ENCODE measurements around the gene SMPDL3B.
"Not testable (repeated sequence)": the region's sequence is repeated elsewhere in the genome, so short reads cannot be mapped to it uniquely, and the experiment has no call there.

Gene SMPDL3B

DNA sequence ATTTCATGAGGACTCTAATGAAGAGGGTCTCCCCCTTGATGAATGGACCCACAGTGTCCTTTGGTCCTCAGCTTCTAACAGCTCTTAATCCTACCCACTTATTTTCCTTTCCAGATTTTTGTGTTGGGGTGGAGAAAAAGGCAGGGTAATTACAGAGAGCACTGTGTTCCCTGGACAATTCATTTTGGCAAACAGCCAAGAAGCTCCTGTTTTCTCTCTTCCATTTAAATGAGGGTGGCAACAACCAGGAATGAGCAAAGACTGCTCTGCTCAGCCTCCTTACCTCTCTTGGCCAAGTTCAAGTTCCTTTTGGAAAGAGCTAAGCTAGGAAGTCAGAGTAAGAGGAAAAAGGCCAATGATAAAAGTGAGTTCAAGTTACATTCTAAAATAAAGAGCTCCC, 36.9 kb downstream of the SMPDL3B start:
- no peak for DNase-seq

DNA sequence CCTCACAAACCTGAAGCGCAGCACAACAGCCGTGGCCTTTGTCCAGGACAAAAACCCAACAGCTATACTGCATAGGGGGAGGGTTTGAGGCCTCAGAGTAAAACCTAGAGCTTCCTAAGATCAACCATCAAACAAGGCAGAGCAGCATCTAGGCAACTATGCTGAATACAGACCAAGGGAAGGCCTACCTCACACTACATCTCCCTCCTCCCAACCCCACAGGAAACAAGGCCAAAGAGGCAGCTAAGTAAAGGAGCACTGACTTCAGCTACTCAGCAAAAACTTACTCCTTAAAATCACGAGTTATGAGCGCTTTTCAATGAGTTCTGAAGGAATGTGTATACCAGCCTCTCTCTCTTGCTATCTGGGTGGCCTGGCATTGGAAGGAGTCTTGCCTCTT, 37.3 kb downstream of the SMPDL3B start:
- no peak for DNase-seq

DNA sequence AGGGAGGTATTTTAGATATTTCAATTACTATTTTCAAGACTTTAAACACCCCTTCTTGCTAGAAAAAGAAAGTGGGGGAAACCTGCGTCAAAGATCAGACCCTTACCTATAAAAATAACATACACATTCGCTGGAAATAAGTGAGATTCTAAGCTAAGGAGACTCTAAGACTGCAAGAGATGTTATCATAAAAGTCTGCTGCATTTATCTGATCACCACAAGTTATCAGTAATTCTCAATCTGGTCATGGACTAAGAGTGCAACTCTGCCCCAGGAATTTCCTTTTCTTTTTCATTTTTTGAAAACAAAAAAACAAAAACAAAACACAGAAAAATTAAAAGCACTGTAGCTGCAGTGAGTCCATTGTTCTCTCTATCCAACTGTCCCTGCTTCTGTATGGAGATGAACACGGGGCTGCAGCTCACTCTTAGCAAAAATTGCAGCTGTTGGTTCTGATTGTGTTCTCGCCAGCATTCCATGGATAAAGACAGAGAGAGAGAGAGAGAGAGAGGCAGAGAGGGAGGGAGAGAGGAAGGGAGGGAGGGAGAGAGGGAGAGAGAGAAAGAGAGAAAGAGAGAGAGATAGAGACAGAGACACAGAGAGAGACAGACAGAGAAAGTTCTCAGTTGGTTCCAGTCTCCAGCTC, 39.1 kb downstream of the SMPDL3B start:
- no peak for DNase-seq

DNA sequence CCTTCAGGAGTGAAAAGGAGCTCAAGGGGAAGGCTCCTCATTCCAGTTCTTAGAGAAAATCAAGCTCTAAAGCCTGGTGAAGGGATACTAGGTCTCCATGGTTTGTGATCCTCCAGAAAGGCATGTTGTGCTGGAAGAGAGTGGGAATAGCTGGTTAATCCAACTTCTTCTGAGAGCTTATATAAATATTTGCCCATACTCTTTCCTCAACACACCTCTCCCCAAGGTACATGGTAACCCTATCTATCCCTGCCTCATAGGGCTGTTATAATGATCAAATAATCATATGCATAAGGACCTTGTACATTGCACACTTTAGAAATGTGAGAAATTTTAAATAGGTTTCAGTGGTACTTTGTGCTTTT, 39.6 kb downstream of the SMPDL3B start:
- no peak for DNase-seq

DNA sequence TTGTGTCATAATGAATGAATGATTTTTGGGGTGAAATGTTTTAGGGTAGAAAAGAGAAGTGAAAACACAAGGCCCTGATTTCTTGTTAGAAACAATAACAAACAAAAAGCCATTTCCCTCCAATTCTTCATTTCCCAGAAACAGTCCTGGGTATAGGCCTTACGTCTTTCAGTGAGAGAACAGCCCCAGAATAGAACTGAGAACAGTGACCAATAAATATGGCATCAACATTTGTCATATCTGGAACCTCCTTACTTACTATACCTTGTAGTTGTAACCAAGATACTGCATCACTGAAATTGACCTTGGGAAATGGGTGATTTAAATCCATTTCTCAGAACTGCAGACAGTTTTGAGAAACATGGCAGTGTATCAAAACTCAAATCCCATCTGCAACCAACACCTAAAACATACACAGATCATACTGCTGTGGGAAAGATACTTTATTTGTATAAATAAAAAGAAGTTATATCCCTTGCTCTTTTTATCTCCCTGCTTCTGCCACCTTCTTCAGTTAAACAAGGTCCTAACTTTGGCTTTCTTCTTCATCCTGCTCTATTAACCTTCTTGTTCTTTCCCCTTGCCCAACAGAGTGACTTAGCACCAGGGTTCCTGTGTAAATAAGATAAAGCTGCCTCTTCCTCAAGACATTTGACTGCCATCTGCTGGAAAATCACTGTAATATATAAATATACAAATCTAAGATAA, 44.5 kb downstream of the SMPDL3B start:
- DNase-seq = peak; percentile 51

DNA sequence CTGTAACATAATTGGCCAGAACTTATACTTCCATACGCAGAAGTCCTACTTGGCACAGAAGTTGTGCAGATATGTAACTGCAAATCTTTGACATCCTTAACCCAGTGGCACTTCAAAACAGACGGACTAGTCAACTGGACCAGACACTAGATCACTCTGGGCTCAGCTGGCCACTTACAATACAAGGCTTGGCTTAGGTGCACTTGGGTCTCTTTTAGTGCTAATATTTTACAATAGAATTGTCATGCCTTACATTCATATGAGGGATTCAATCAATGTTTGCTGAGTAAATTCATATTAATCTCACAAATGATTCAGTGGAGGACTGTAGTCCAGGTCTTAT, 45.0 kb downstream of the SMPDL3B start:
- DNase-seq = no peak

DNA sequence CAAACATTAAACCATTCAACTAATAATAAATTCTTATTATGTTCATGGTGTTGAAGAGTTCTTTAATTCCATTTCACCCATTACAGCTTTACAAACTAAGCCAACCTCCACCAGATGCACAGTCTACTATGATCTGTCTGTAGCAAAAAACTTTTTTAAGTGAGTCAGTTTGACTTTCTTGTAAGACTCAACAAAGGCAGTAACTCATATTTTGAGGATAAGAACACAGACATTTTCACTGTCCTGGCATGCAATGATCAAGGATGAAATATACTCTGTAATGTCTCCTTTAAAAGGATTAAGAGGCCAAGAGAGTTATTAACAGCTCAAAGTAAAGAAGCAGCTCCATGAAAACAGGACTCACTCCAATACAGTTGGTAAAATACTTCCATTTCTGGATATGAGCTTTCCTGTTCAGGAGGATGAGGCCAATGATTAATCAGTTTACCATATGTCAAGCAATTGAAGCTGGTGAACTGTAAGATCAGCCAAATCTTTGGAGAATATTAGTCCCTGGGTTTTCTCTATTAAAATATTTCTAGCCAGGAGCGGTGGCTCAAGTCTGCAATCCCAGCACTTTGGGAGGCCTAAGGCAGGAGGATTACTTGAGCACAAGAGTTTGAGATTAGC, 45.5 kb downstream of the SMPDL3B start:
- DNase-seq = no peak

DNA sequence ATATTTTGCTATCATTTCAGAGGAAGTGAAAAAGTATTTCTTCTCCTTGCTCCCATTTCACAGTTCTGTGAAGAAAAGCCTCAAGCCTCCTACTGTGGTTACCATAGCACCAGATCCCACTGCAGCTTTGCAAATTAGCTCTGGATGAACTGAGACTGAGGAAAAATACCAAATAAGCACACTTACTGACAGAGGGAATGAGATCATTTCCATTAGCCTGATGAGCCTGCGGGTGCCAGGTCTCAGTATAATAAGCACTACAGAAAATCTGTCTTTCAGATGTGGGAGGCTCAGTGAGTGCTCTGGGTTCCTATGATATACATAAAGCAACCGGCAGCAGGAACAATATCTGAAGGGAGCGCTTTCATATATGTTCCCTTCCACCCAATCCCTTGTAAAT, 46.3 kb downstream of the SMPDL3B start:
- no peak for DNase-seq

DNA sequence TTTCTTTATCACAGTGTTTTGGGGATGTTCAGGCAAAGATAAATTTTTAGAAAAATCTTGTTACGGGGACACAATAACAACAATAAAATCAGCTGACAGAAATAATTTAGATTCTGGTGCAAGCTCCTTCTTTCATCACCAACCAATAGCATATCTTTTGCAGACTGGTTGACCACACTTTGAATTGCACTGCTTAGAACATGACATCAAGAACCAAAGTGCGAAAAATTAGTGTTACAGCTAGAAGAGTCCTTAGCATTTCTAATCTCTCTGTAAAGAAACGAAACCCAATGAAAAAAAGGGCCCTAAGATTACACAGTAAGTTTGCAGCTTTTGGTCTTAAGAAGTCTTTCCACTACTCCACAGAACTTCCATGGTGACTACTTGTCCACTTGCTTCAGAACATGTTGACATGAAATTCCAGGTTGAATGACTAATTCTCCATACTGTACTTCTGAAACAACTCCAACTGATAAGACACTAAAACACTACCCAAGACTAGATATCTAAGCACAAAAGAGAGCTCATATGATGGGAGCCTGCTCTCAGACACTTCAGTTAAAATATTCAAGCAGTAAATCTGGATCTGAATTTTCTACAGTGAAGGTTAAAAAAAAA, 56.2 kb downstream of the SMPDL3B start:
- no peak for DNase-seq

DNA sequence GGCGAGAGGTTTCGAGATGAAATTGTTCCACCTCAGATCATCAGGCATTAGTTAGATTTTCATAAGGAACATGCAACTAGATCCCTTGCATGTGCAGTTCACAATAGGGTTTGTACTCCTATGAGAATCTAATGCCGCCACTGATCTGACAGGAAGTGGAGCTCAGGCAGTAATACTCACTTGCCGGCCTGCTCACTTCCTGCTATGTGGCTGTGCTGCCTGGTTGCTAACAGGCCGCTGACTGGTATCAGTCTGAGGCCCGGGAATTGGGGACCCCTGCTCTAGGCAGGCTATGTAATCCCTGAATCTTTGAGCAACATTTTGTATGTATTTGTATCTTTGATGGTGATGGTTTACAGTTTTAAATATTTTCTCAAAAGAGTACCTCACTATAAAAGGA, 57.5 kb downstream of the SMPDL3B start:
- no peak for DNase-seq

DNA sequence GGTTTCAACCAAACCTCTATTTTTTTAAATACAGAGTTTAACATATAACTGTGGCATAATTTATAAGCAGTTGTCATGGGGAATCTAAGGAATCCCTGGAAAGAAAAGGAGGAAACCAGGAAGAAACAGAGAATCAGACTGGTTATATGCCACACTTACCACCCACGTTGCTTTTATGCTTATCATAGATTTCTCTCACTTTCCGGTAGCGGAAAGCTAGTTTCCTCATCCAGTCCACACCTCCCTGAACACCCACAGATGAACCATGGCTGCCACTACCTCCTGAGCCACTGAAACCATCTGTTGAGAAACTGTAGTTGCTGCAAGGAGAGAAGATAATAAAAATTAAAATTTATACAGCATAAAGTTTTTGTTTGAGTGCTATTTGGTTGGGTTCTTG, 58.4 kb downstream of the SMPDL3B start:
- DNase-seq = no peak

DNA sequence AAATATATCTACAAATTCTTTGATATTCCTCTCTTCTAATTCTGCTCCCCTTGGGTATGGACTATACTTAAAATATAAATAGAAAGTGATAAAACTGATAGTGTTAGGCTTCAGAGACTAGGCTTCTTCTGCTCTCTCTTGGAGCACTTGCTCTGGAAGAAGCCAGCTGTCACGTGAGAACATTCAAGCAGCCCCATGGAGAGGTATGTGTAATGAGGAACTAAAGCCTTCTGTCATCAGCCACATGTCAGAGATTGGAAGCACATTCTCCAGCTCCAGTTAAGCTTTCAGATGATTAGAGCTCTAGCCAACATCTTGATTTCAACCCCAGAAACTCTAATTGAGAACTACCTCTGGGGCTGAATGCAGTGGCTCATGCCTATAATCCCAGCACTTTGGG, 59.3 kb downstream of the SMPDL3B start:
- no peak for DNase-seq

DNA sequence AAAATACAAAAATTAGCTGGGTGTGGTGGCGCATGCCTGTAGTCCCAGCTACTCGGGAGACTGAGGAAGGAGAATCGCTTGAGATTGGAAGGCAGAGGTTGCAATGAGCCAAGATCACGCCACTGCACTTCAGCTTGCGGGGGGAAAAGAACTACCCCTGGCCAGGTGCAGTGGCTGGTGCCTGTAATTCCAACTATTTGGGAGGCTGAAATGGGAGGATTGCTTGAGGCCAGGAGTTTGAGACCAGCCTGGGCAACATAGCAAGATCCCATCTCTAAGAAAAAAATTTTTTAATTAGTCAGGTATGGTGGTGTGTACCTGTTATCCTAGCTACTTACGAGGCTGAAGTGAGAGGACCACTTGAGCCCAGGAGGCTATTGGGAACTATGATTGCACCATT, 59.7 kb downstream of the SMPDL3B start:
- DNase-seq = not testable (repeated sequence)

DNA sequence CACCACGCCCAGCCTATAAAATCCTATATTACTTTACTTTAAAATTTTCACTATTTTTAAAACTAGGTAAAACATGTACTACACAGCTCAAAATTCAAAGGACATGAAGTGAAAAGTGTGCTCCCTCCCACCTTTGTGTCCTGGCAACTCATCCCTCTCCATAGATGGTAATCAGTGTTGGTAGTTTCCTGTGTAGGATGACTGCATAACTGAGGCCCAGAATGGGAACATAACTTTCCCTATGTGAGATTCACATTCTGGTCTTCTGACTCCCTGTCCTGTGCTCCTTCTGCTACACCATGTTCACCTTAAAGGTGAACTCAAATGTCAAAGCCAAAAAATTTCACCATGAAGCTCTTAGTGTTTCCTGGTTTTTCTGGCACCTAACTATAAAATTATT, 64.3 kb downstream of the SMPDL3B start:
- DNase-seq = no peak

DNA sequence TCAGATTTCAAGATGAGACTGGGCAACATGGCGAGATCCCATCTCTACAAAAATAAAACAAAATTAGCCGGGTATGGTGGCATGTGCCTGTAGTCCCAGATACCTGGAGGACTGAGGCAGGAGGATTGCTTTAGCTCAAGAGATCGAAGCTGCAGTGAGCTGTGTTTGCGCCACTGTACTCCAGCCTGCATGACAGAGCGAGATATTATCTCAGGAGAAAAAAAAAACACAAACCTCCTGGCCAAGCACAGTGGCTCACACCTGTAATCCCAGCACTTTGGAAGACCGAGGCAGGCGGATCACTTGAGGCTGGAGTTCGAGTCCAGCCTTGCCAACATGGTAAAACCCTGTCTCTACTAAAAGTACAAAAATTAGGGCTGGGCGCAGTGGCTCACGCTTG, 67.8 kb downstream of the SMPDL3B start:
- DNase-seq = no peak

DNA sequence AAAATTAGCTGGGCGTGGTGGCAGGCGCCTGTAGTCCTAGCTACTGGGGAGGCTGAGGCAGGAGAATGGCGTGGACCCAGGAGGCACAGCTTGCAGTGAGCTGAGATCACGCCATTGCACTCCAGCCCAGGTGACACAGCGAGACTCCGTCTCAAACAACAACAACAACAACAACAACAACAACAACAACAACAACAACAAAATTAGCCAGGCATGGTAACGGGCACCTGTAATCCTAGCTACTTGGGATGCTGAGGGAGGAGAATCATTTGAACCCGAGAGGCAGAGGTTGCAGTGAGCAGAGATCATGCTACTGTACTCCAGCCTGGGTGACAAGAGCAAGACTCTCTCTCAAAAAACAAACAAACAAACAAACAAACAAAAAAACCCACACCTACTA, 68.3 kb downstream of the SMPDL3B start:
- DNase-seq = not testable (repeated sequence)
